B cell (primary cell): ENCODE measurements around the gene JMJD4. TPM values are rescaled to one million over a fixed set of nuclear protein-coding genes. Genes with fewer than 3 reads are reported as not detected.

ENCODE experiments used
- ATAC-seq: fragments of 200-7000 bp; cut with Tn5 transposase; one replicate; pipeline ENCODE4 v1.10.0; 2021; ENCODE audit warnings: low read depth, mild to moderate bottlenecking, moderate number of reproducible peaks, moderate library complexity
- CTCF ChIA-PET: fragments of 350-600 bp; sonication (Branson Sonifier 250); formaldehyde crosslinking; loops from one replicate; lab custom pipeline; 2021; ENCODE audit warnings: antibody characterized with exemption, inconsistent platforms; lab: Charles Lee
- POLR2A ChIA-PET: fragments of 350-600 bp; sonication (Branson Sonifier 250); formaldehyde crosslinking; loops from one replicate; lab custom pipeline; 2021; ENCODE audit warnings: antibody characterized with exemption; lab: Charles Lee
- DNase-seq: peaks from one replicate; pipeline ENCODE4 v3.0.0; 2013
- H2AFZ ChIP-seq: 2 replicates; pipeline ENCODE4 v1.6.1; 2012; ENCODE audit warnings: mild to moderate bottlenecking, low read depth, low read length; ENCODE audit not compliant: insufficient read depth, poor library complexity, severe bottlenecking
- H3K27ac ChIP-seq, 2 donors: 1 replicate in 1 of 2; 2 replicates in 1 of 2; pipeline ENCODE4 v1.5.1; 2012 to 2013; ENCODE audit warnings: low read length in 2 of 2, mild to moderate bottlenecking in 2 of 2, moderate library complexity in 1 of 2
- H3K27me3 ChIP-seq, 4 experiments: fragments of 200-600 bp in 1 of 4; sonication (generic) in 1 of 4; replicated peaks in 1 of 4; 1 replicate in 2 of 4; 2 replicates in 2 of 4; pipeline versions ENCODE4 v1.6.1 to v1.7.0; 2013 to 2016; ENCODE audit warnings: low read length in 3 of 4, mild to moderate bottlenecking in 2 of 4, mixed read lengths in 1 of 4, moderate library complexity in 1 of 4; ENCODE audit not compliant: insufficient read depth in 4 of 4, control insufficient read depth in 3 of 4; ENCODE audit errors: control extremely low read depth in 1 of 4
- H3K36me3 ChIP-seq, 2 experiments: replicated peaks in 1 of 2; 1 replicate in 1 of 2; 2 replicates in 1 of 2; pipeline versions ENCODE4 v1.6.1 to v1.7.1; 2013; ENCODE audit warnings: low read length in 1 of 2; ENCODE audit not compliant: insufficient read depth in 2 of 2, control insufficient read depth in 1 of 2; ENCODE audit errors: control extremely low read depth in 1 of 2, extremely low read depth in 1 of 2
- H3K4me1 ChIP-seq, 2 donors: fragments of 200-600 bp in 1 of 2; sonication (generic) in 1 of 2; 1 replicate in 1 of 2; 2 replicates in 1 of 2; pipeline versions ENCODE4 v1.5.1 to v1.6.1; 2013 to 2017; ENCODE audit warnings: low read length in 2 of 2; ENCODE audit not compliant: control insufficient read depth in 2 of 2, insufficient read depth in 2 of 2
- H3K4me2 ChIP-seq: replicated peaks from 2 replicates; pipeline ENCODE3; 2012; ENCODE audit warnings: mild to moderate bottlenecking, low read depth, low read length; ENCODE audit not compliant: poor library complexity, severe bottlenecking
- H3K4me3 ChIP-seq, 5 experiments: fragments of 200-600 bp in 1 of 5; sonication (generic) in 1 of 5; 1 replicate in 3 of 5; 2 replicates in 2 of 5; pipeline versions ENCODE4 v1.5.1 to v1.7.0; 2011 to 2016; ENCODE audit warnings: low read length in 4 of 5, mild to moderate bottlenecking in 4 of 5, low read depth in 2 of 5, control low read depth in 1 of 5, moderate library complexity in 1 of 5; ENCODE audit not compliant: insufficient read depth in 1 of 5; ENCODE audit errors: control extremely low read depth in 1 of 5, extremely low read depth in 1 of 5
- H3K79me2 ChIP-seq: fragments of 200-600 bp; sonication (generic); one replicate; pipeline ENCODE4 v1.6.0; 2016; ENCODE audit warnings: low read length; ENCODE audit not compliant: control insufficient read depth, insufficient read depth
- H3K9ac ChIP-seq: fragments of 200-600 bp; sonication (generic); 2 replicates; pipeline ENCODE4 v1.6.1; 2017; ENCODE audit warnings: mild to moderate bottlenecking, low read length, moderate library complexity
- H3K9me3 ChIP-seq, 3 donors: one replicate each; pipeline versions ENCODE4 v1.6.1 to v1.7.1; 2013; ENCODE audit warnings: low read length in 2 of 3; ENCODE audit not compliant: control insufficient read depth in 2 of 3, insufficient read depth in 1 of 3; ENCODE audit errors: control extremely low read depth in 1 of 3
- H4K20me1 ChIP-seq: 2 replicates; pipeline ENCODE4 v1.6.0; 2012; ENCODE audit warnings: mild to moderate bottlenecking, low read length; ENCODE audit not compliant: insufficient read depth, control insufficient read depth, poor library complexity, severe bottlenecking
- H3K27ac Mint-ChIP-seq: one replicate; pipeline ENCODE4 v1.8.0; 2021; ENCODE audit warnings: mixed read lengths
- H3K27me3 Mint-ChIP-seq: one replicate; pipeline ENCODE4 v1.8.0; 2021; ENCODE audit warnings: mixed read lengths
- H3K4me1 Mint-ChIP-seq: one replicate; pipeline ENCODE4 v1.8.0; 2021; ENCODE audit warnings: mixed read lengths
- H3K4me3 Mint-ChIP-seq: one replicate; pipeline ENCODE4 v1.8.0; 2021; ENCODE audit warnings: mixed read lengths
- H3K9me3 Mint-ChIP-seq: one replicate; pipeline ENCODE4 v1.8.0; 2022; ENCODE audit warnings: mixed read lengths; ENCODE audit not compliant: insufficient read depth
- EZH2 ChIP-seq: IDR thresholded peaks from 2 replicates; pipeline ENCODE4 v1.6.1; 2012; ENCODE audit warnings: borderline replicate concordance, low read depth, mild to moderate bottlenecking, moderate library complexity, low read length; ENCODE audit not compliant: insufficient read depth, poor library complexity, severe bottlenecking
- WGBS: methylation state at CpG from one replicate; pipeline ENCODE4 v1.1.5; 2013; ENCODE audit warnings: missing lambda C conversion rate; ENCODE audit not compliant: insufficient coverage; 5-methylcytosine and 5-hydroxymethylcytosine counted together
- intact Hi-C: fragments of 100-400 bp; cut with micrococcal nuclease; formaldehyde crosslinking; loops from one replicate; pipeline ENCODE4 v1.10.0; 2022
- polyA plus RNA-seq: library from polyadenylated mRNA; depleted of rRNA; stranded (reverse); fragments of >200 nt; gene quantifications from 2 replicates; pipeline ENCODE4 v1.2.3, GENCODE V29; 2012
- total RNA-seq, 2 donors: library from RNA; stranded (reverse); fragments of 120-200 nt in 1 of 2; gene quantifications; 1 replicate in 1 of 2; 2 replicates in 1 of 2; pipeline versions ENCODE4 v1.2.3 to v1.2.4, GENCODE V29; 2013 to 2022
- TF ChIP-seq, protein P1 (sequence below): fragments of 200-600 bp; IDR thresholded peaks from one replicate; pipeline ENCODE4 v1.8.0; 2022; ENCODE audit warnings: antibody characterized with exemption, mild to moderate bottlenecking

The JMJD4 gene
- total and polyA plus RNA-seq, 2 donors (not counting 1 experiment from before 2014, with no cell fraction given), result 29.9 to 30.6 TPM

DNA sequence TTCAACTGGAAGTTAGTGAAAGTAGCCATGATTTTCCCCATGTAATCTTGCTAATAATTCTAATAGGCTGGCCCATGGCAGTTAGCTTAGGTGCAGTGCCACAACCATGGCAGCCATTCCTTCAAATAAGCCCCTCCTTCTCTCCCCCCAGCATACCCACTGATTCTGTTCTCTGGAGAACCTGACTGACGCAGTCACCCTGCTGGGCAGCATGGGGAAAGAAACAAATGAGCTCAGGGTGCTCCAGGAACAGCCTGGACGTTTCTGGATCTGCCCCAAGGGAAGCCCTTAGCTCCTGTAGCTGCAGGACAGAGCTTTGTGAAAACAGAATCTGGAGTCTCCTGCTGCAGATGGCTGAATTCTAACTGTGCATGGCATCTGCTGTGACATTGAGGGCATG is 22.7 kb upstream of the JMJD4 start:
- intact Hi-C loops, result no loop called here
- TF ChIP-seq EZH2, result no peak
- TF ChIP-seq, protein P1, sequence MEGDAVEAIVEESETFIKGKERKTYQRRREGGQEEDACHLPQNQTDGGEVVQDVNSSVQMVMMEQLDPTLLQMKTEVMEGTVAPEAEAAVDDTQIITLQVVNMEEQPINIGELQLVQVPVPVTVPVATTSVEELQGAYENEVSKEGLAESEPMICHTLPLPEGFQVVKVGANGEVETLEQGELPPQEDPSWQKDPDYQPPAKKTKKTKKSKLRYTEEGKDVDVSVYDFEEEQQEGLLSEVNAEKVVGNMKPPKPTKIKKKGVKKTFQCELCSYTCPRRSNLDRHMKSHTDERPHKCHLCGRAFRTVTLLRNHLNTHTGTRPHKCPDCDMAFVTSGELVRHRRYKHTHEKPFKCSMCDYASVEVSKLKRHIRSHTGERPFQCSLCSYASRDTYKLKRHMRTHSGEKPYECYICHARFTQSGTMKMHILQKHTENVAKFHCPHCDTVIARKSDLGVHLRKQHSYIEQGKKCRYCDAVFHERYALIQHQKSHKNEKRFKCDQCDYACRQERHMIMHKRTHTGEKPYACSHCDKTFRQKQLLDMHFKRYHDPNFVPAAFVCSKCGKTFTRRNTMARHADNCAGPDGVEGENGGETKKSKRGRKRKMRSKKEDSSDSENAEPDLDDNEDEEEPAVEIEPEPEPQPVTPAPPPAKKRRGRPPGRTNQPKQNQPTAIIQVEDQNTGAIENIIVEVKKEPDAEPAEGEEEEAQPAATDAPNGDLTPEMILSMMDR, result no peak
- Histone ChIP-seq H2AFZ (no peak overlapping the region), H3K27me3 (no peaks in the 10 kb centered on the region), H4K20me1 (peaks cover 27% of the 10 kb centered on the region), H3K36me3 (peaks cover 0 to 41% of the 10 kb centered on the region in 2 experiments), H3K79me2 (peaks cover 10% of the 10 kb centered on the region), H3K9me3 (no peaks in the 10 kb centered on the region), H3K9ac (no peak overlapping the region), H3K27ac (no peak overlapping the region), H3K4me1 (peaks cover 3 to 8% of the 10 kb centered on the region in 2 donors), H3K4me2 (no peak overlapping the region), H3K4me3 (no peak overlapping the region)
- H3K27me3 Mint-ChIP-seq, result no peaks in the 10 kb centered on the region
- no peak for ATAC-seq
- WGBS, result 91% methylated on average over 2 of the region's 2 CpGs
- no peak overlapping the region for H3K27ac Mint-ChIP-seq
- no peak overlapping the region for H3K4me3 Mint-ChIP-seq
- peaks cover 9% of the 10 kb centered on the region for H3K4me1 Mint-ChIP-seq
- no peak for DNase-seq
- ChIA-PET POLR2A (no interaction called here), CTCF (interaction anchor here (0.6 to 1.3 kb wide), 2 partner anchors 10 to 327 kb away, joined by 3 read pairs; no protein-coding TSS in a partner anchor)
- no peaks in the 10 kb centered on the region for H3K9me3 Mint-ChIP-seq

DNA sequence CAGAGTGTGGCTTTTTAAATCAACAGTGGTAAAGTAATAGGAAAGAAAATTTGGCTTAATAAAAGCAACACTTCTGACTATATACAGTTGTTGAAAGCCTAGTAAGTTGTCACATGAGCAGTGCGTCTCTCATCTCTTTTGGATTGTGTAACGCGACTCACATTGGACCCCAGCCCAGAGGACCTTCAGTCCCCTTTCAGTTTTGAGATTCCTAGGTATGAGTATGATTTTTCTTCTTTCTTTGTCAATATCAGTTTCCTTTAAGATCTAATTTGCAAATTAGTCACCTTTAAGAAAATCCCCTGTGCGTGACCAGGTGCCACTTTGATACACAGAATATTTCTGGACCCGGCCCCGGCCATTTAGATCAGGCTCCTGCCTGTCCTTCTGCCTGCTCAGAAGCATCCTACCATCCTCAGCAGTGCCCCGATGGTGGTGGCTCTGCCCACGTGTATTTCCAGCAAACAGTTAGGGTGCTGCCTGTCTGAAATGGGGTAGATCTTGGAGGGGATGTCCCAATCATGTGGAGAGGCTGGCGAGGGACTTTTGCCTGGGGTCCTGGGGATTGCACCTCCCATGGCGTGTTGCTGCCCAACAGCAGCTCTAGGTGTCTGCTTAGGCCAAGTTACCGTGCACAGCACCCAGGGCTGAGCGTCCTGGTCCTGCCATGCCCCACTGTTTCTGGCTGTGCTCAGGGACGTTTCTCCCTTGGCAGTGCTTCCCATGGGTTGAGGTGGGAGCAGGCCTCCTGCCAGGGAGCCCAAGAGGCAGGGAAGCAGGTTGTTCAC is 21.3 kb upstream of the JMJD4 start:
- intact Hi-C loops, result no loop called here
- Mint-ChIP-seq H3K4me1 (peaks cover 3% of the 10 kb centered on the region), H3K27me3 (no peaks in the 10 kb centered on the region), H3K9me3 (no peaks in the 10 kb centered on the region), H3K4me3 (no peak overlapping the region), H3K27ac (no peak overlapping the region)
- Histone ChIP-seq H3K27me3 (no peaks in the 10 kb centered on the region), H3K4me1 (no peaks in the 10 kb centered on the region), H3K36me3 (peaks cover 0 to 38% of the 10 kb centered on the region in 2 experiments), H3K9me3 (no peaks in the 10 kb centered on the region), H3K4me2 (no peak overlapping the region), H3K4me3 (no peak overlapping the region), H2AFZ (no peak overlapping the region), H3K27ac (no peak overlapping the region), H3K79me2 (peaks cover 19% of the 10 kb centered on the region), H4K20me1 (peaks cover 27% of the 10 kb centered on the region), H3K9ac (no peak overlapping the region)
- ChIA-PET CTCF (interaction anchor here (0.6 kb wide), 1 partner anchor 196 kb away, joined by 3 read pairs; no protein-coding TSS in a partner anchor), POLR2A (no interaction called here)
- no peak for DNase-seq
- no peak for ATAC-seq
- WGBS, result 70% methylated on average over 12 of the region's 13 CpGs
- TF ChIP-seq, protein P1, result no peak
- no peak for TF ChIP-seq EZH2
